H1 (cell line): ENCODE data around the gene ZNF532. TPM values are rescaled to one million over a fixed set of nuclear protein-coding genes. Genes with fewer than 3 reads are reported as not detected.

Experiments
- CHD7 ChIP-seq: fragments of 300-600 bp; sonication (generic); IDR thresholded peaks from 2 replicates; pipeline ENCODE4 v1.7.1; 2012; ENCODE audit warnings: low read length, moderate library complexity, mild to moderate bottlenecking, inconsistent platforms; ENCODE audit not compliant: insufficient replicate concordance
- polyA plus RNA-seq, 7 experiments: library from polyadenylated mRNA; depleted of rRNA in 3 of 7; stranded (reverse) in 5 of 7; unstranded in 2 of 7; fragments of >200 nt in 5 of 7; fragments of 200-250 nt in 2 of 7; gene quantifications; 1 replicate in 5 of 7; 2 replicates in 1 of 7; 4 replicates in 1 of 7; pipeline versions ENCODE4 v1.2.1 to v1.2.3, GENCODE V29; 2011 to 2013; ENCODE audit warnings: missing spikeins in 2 of 7, mixed read lengths in 2 of 7
- total RNA-seq: library from RNA; stranded (reverse); fragmentation: NEBNext Ultra II Directional; extraction: Animal tissue kit (Norgen Biotek cat#: 25700); gene quantifications from 2 replicates; pipeline ENCODE4 v1.2.1, GENCODE V29; 2021

The ZNF532 gene
- total and polyA plus RNA-seq, 2 of the 8 experiments (the other 6 are each of a cell fraction or from before 2014, with no cell fraction given): 143 to 240 TPM

GRCh38 chr18:58992301-58993231 lies 127.9 kb downstream of the ZNF532 start (continued):
- TF ChIP-seq CHD7: no peak
- TF ChIP-seq, all 59 proteins: peak for 0
